Measurements from ENCODE around the gene KIAA1217.

- no peak for TF ChIP-seq CTCF (IDR thresholded peaks at IDR 0.05)
- TF ChIP-seq POLR2A (IDR thresholded peaks at IDR 0.05) = no peak
Observed at GRCh38 chr10:24435374-24435773, 226.4 kb downstream of the KIAA1217 start.
